Measurements from ENCODE around the gene EIF2AK2. TPM values are rescaled to one million over a fixed set of nuclear protein-coding genes. Genes with fewer than 3 reads are reported as not detected.

EIF2AK2 gene
- total and polyA plus RNA-seq, 9 donors: 13.4 to 27.7 (median 18.7) TPM

- Histone ChIP-seq H3K4me1 (ENCODE audit: control insufficient read depth, insufficient read depth, low read length) (peaks cover 2% of the 10 kb centered on the region), H3K27ac (ENCODE audit: low read length) (peak within 1 kb of the TSS; percentile 79), H3K4me3 (ENCODE audit: low read length) (peak within 1 kb of the TSS; percentile 93), H3K27me3 (ENCODE audit: control insufficient read depth, insufficient read depth, low read length) (no peaks in the 10 kb centered on the region), H3K9me3 (replicated peaks; ENCODE audit: control insufficient read depth, low read depth, low read length) (no peaks in the 10 kb centered on the region), H3K36me3 (ENCODE audit: control insufficient read depth, insufficient read depth, low read length) (peaks cover 19% of the 10 kb centered on the region)
- peak; percentile 98 for DNase-seq
- WGBS (ENCODE audit: insufficient coverage): under 1% methylated on average over 61 of the region's 74 CpGs
Observed at GRCh38 chr2:37083873-37084794, 72.6 kb downstream of the EIF2AK2 start, which contains the start of the genes GPATCH11 and HEATR5B. Gene GPATCH11 (plus strand): TSS chr2:37084518. CDS start chr2:37088382, 3,864 bp downstream. Gene HEATR5B (minus strand): TSS chr2:37084372. CDS start chr2:37083414, 958 bp downstream.

- H3K27ac ChIP-seq (ENCODE audit: low read length): no peak overlapping the region
- no CpG with 5 or more reads among the region's 3 CpGs for WGBS (ENCODE audit: insufficient coverage)
- no peaks in the 10 kb centered on the region for H3K27me3 ChIP-seq (ENCODE audit: control insufficient read depth, insufficient read depth, low read length)
- H3K4me1 ChIP-seq (ENCODE audit: control insufficient read depth, insufficient read depth, low read length): peaks cover 2% of the 10 kb centered on the region
- H3K9me3 ChIP-seq (replicated peaks; ENCODE audit: control insufficient read depth, low read depth, low read length): no peaks in the 10 kb centered on the region
- H3K36me3 ChIP-seq (ENCODE audit: control insufficient read depth, insufficient read depth, low read length): peaks cover 19% of the 10 kb centered on the region
- no peak for DNase-seq
- no peak overlapping the region for H3K4me3 ChIP-seq (ENCODE audit: low read length)
Observed at GRCh38 chr2:37080689-37081088, 76.1 kb downstream of the EIF2AK2 start.

- no peak overlapping the region for H3K4me3 ChIP-seq (ENCODE audit: low read length)
- no peaks in the 10 kb centered on the region for H3K27me3 ChIP-seq (ENCODE audit: control insufficient read depth, insufficient read depth, low read length)
- H3K4me1 ChIP-seq (ENCODE audit: control insufficient read depth, insufficient read depth, low read length): peaks cover 2% of the 10 kb centered on the region
- DNase-seq: peak; percentile 41
- H3K27ac ChIP-seq (ENCODE audit: low read length): no peak overlapping the region
- WGBS (ENCODE audit: insufficient coverage): no CpG with 5 or more reads among the region's 2 CpGs
- no peaks in the 10 kb centered on the region for H3K9me3 ChIP-seq (replicated peaks; ENCODE audit: control insufficient read depth, low read depth, low read length)
- H3K36me3 ChIP-seq (ENCODE audit: control insufficient read depth, insufficient read depth, low read length): peaks cover 19% of the 10 kb centered on the region
Observed at GRCh38 chr2:37080266-37080665, 76.5 kb downstream of the EIF2AK2 start.

GRCh38 chr2:37070931-37071330 lies 85.8 kb downstream of the EIF2AK2 start:
- Histone ChIP-seq H3K27ac (ENCODE audit: low read length) (no peak overlapping the region), H3K4me1 (ENCODE audit: control insufficient read depth, insufficient read depth, low read length) (no peaks in the 10 kb centered on the region), H3K4me3 (ENCODE audit: low read length) (no peak overlapping the region), H3K36me3 (ENCODE audit: control insufficient read depth, insufficient read depth, low read length) (peaks cover 24% of the 10 kb centered on the region), H3K9me3 (replicated peaks; ENCODE audit: control insufficient read depth, low read depth, low read length) (no peaks in the 10 kb centered on the region), H3K27me3 (ENCODE audit: control insufficient read depth, insufficient read depth, low read length) (no peaks in the 10 kb centered on the region)
- no peak for DNase-seq
- no CpG with 5 or more reads among the region's 2 CpGs for WGBS (ENCODE audit: insufficient coverage)

- Histone ChIP-seq H3K36me3 (ENCODE audit: control insufficient read depth, insufficient read depth, low read length) (peaks cover 36% of the 10 kb centered on the region), H3K4me1 (ENCODE audit: control insufficient read depth, insufficient read depth, low read length) (no peaks in the 10 kb centered on the region)
- 67% methylated on average over 3 of the region's 6 CpGs for WGBS (ENCODE audit: insufficient coverage)
Observed at GRCh38 chr2:37068686-37069085, 88.1 kb downstream of the EIF2AK2 start.

GRCh38 chr2:37061776-37062175 lies 95.0 kb downstream of the EIF2AK2 start:
- no peak overlapping the region for H3K27ac ChIP-seq (ENCODE audit: low read length)
- peaks cover 27% of the 10 kb centered on the region for H3K36me3 ChIP-seq (ENCODE audit: control insufficient read depth, insufficient read depth, low read length)
- no peak overlapping the region for H3K4me3 ChIP-seq (ENCODE audit: low read length)
- 100% methylated on average over 1 of the region's 5 CpGs for WGBS (ENCODE audit: insufficient coverage)
- DNase-seq: no peak
- H3K27me3 ChIP-seq (ENCODE audit: control insufficient read depth, insufficient read depth, low read length): no peaks in the 10 kb centered on the region
- H3K9me3 ChIP-seq (replicated peaks; ENCODE audit: control insufficient read depth, low read depth, low read length): no peaks in the 10 kb centered on the region
- no peaks in the 10 kb centered on the region for H3K4me1 ChIP-seq (ENCODE audit: control insufficient read depth, insufficient read depth, low read length)

More at GRCh38 chr2:37068686-37069085, 88.1 kb downstream of the EIF2AK2 start:
- H3K4me3 ChIP-seq (ENCODE audit: low read length): no peak overlapping the region
- no peak for DNase-seq
- H3K27ac ChIP-seq (ENCODE audit: low read length): no peak overlapping the region
- no peaks in the 10 kb centered on the region for H3K9me3 ChIP-seq (replicated peaks; ENCODE audit: control insufficient read depth, low read depth, low read length)
- H3K27me3 ChIP-seq (ENCODE audit: control insufficient read depth, insufficient read depth, low read length): no peaks in the 10 kb centered on the region

- Histone ChIP-seq H3K4me3 (ENCODE audit: low read length) (no peak overlapping the region), H3K27me3 (ENCODE audit: control insufficient read depth, insufficient read depth, low read length) (no peaks in the 10 kb centered on the region), H3K4me1 (ENCODE audit: control insufficient read depth, insufficient read depth, low read length) (no peaks in the 10 kb centered on the region), H3K27ac (ENCODE audit: low read length) (no peak overlapping the region), H3K36me3 (ENCODE audit: control insufficient read depth, insufficient read depth, low read length) (peaks cover 30% of the 10 kb centered on the region), H3K9me3 (replicated peaks; ENCODE audit: control insufficient read depth, low read depth, low read length) (no peaks in the 10 kb centered on the region)
- DNase-seq: no peak
Observed at GRCh38 chr2:37061013-37061711, 95.6 kb downstream of the EIF2AK2 start.

GRCh38 chr2:37060446-37060845 lies 96.3 kb downstream of the EIF2AK2 start:
- no CpG with 5 or more reads among the region's 7 CpGs for WGBS (ENCODE audit: insufficient coverage)
- no peak for DNase-seq
- Histone ChIP-seq H3K27me3 (ENCODE audit: control insufficient read depth, insufficient read depth, low read length) (no peaks in the 10 kb centered on the region), H3K36me3 (ENCODE audit: control insufficient read depth, insufficient read depth, low read length) (peaks cover 27% of the 10 kb centered on the region), H3K4me1 (ENCODE audit: control insufficient read depth, insufficient read depth, low read length) (no peaks in the 10 kb centered on the region), H3K4me3 (ENCODE audit: low read length) (no peak overlapping the region), H3K9me3 (replicated peaks; ENCODE audit: control insufficient read depth, low read depth, low read length) (no peaks in the 10 kb centered on the region), H3K27ac (ENCODE audit: low read length) (no peak overlapping the region)

GRCh38 chr2:37059841-37060240 lies 96.9 kb downstream of the EIF2AK2 start:
- H3K27ac ChIP-seq (ENCODE audit: low read length): no peak overlapping the region
- no CpG with 5 or more reads among the region's 3 CpGs for WGBS (ENCODE audit: insufficient coverage)
- DNase-seq: no peak
- H3K27me3 ChIP-seq (ENCODE audit: control insufficient read depth, insufficient read depth, low read length): no peaks in the 10 kb centered on the region
- H3K4me1 ChIP-seq (ENCODE audit: control insufficient read depth, insufficient read depth, low read length): no peaks in the 10 kb centered on the region
- peaks cover 23% of the 10 kb centered on the region for H3K36me3 ChIP-seq (ENCODE audit: control insufficient read depth, insufficient read depth, low read length)
- H3K4me3 ChIP-seq (ENCODE audit: low read length): no peak overlapping the region
- H3K9me3 ChIP-seq (replicated peaks; ENCODE audit: control insufficient read depth, low read depth, low read length): no peaks in the 10 kb centered on the region

Measured in muscle of leg (tissue), 11 donors.